ENCODE data around the gene SMYD1.
A peak's percentile ranks its signal among the peaks of the same experiment; 100 is the strongest.

Gene SMYD1

DNA sequence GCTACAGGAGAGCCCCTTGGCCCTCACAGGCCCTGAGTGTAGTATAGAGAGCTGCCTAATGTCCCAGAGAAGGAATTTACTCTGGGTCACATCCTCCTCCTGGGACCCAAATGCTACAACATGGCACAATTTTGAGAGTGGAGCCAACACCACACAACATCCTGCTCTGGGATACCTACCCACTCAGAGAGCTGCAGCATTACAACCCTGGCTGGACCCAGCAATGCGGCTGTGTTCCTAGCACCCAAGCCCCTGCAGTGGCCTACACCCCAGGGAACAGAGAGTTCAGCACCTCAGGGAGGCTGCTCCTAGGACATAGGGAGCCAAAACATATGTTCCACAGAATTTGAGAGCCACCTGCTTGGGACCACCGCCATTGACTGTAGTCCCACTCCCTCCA is 79.5 kb downstream of the SMYD1 start:
- DNase-seq = no peak

DNA sequence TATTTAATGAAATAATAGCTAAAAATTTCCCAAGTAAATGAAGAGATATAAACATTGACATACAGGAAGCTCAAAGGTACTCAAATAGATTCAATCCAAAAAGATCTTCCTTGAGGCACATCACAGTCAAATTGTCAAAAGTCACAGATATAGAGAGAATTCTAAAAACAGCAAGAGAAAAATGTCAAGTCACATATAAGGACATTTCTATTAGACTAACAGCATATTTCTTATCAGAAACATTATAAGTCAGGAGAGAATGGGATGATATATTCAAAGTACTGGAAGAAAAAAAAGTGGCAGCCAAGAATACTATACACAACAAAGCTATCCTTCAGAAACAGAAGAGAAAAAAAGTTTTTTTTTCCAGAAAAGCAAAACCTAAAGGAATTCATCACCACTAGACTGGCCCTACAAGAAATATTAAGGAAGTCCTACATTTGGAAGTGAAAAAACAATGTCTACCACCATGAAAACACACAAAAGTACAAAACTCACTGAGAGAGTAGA is 81.4 kb downstream of the SMYD1 start:
- DNase-seq = no peak

DNA sequence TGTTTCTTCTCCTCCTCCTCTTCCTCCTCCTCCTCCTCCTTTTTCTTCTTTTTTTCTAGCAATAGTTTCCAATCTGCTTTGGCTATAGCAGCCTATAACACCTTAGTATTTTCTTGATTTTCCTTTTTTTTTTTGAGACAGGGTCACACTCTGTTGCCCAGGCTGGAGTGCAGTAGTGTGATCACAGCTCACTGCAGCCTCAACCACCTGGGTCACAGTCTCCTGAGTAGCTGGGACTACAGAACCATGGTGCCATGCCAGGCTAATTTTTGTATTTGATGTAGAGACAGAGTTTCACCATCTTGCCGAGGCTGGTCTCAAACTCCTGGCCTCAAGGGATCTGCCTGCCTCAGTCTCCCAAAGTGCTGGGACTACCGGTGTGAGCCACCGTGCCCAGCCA is 91.9 kb downstream of the SMYD1 start:
- no peak for DNase-seq

DNA sequence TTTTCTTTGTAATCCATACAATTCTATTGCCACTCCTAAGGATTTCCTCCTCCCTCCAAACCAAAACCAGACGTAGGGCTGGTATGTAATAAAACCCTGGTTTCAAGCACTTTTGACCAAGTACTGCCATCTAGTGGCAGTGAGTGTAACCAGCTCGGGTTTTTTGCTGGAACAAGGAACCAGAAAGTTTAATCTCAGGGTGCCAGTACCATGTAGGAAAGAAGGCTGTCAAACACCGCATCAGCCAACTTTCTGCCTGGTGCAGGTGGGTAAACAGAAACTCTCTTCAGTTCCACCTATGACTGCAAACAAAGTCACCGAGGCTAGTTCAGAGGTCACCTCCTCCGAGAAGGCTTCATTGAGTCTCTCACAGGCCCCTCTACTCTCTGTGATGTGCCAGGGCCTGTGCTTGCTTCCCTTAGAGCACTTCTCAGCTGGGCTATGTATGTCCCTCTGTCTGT is 92.4 kb downstream of the SMYD1 start:
- DNase-seq = peak; percentile 57

DNA sequence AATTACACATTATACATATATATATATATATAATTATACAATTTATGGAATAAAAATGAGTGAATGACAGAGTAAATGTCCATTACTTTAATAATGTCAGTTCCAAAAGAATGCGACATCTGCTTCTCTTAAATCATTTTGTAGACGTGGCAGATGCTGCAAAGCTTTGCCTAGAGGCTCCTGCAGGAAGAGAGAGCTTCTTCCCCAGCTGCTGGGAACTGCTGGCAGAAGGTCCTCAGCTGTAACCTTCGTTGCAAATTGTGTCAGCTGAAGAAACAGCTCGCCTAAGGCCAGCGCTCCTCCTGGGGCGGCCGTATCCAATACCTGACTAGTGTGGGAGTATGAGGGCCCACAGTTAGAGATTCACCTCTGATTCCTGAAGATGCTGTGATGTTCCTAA is 92.9 kb downstream of the SMYD1 start:
- DNase-seq = no peak

DNA sequence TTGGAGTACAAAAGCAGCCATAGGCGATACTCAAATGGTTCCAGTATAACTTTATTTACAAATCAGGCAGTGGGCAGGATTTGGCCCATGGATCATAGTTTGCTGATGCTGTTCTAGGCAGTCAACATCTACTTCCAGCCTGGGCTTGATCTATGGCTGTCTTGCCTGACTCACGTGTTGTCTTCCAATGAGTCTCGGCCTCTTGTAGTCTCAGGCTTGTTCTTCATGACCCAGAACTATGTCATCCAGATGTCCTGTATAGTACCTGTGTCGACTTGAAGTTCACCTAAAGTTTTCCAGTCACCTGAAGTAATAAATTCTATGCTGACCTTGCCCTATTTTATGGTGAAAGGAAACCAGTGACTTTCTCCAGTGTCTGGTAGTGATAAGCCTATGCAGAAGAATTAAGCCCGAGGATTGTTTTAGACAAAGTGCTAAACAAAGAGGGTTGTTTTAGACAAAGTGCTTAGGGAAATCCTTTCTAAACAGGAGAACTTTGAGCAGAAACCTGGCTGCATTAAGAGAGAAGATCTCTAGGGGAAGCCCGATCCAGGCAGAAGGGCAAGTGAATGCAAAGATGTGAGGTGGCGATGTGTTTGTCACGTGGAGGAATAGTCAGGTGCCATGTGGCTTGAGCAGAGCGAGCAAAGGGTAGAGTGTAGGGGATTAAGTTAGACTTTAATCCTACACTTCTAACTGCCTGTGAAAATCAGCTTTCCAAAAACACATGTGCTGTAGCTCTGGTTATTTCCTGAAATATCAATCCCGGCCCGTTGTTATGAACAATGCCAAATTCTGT is 94.0 kb downstream of the SMYD1 start:
- no peak for DNase-seq

All from activated naive CD4-positive, alpha-beta T cell treated with anti-CD3 and anti-CD28 coated beads, Interleukin-2, amount 50 U/mL, for 16 hours (primary cell).